Hypothalamus (tissue), 51 donors: ENCODE data around the gene RAD51B.

Experiments used
- DNase-seq, 51 donors: peaks; one replicate each; lab custom pipeline; 2025; lab: John Stamatoyannopoulos, UW

RAD51B gene

GRCh38 chr14:68726093-68726695 lies 906.6 kb downstream of the RAD51B start:
- DNase-seq = no peak

GRCh38 chr14:68727315-68728047 lies 907.9 kb downstream of the RAD51B start:
- no peak for DNase-seq

- DNase-seq = no peak
Measured at GRCh38 chr14:68728342-68729106, 908.9 kb downstream of the RAD51B start.

GRCh38 chr14:68729556-68729955 lies 910.0 kb downstream of the RAD51B start:
- no peak for DNase-seq

GRCh38 chr14:68730348-68730747 lies 910.8 kb downstream of the RAD51B start:
- no peak for DNase-seq

- peak in 34 of 51 donors; percentile 10 to 81 (median 50) for DNase-seq
Measured at GRCh38 chr14:68730811-68731425, 911.3 kb downstream of the RAD51B start.

GRCh38 chr14:68733086-68733914 lies 913.7 kb downstream of the RAD51B start:
- DNase-seq = peak in 27 of 51 donors; percentile 11 to 69 (median 36)

- DNase-seq = no peak
Measured at GRCh38 chr14:68734231-68734732, 914.7 kb downstream of the RAD51B start.

- DNase-seq = no peak
Measured at GRCh38 chr14:68735856-68736255, 916.3 kb downstream of the RAD51B start.

- DNase-seq = no peak
Measured at GRCh38 chr14:68736471-68736871, 916.9 kb downstream of the RAD51B start.

- DNase-seq = no peak
Measured at GRCh38 chr14:68737086-68737485, 917.5 kb downstream of the RAD51B start.

GRCh38 chr14:68738559-68738958 lies 919.0 kb downstream of the RAD51B start:
- no peak for DNase-seq

- no peak for DNase-seq
Measured at GRCh38 chr14:68739701-68740100, 920.1 kb downstream of the RAD51B start.

- no peak for DNase-seq
Measured at GRCh38 chr14:68740788-68741476, 921.4 kb downstream of the RAD51B start.

GRCh38 chr14:68741477-68741791 lies 921.9 kb downstream of the RAD51B start:
- DNase-seq = no peak

- DNase-seq = peak in 6 of 51 donors; percentile 7 to 38 (median 13)
Measured at GRCh38 chr14:68741839-68742470, 922.4 kb downstream of the RAD51B start.

GRCh38 chr14:68744613-68745012 lies 925.0 kb downstream of the RAD51B start:
- no peak for DNase-seq

GRCh38 chr14:68747393-68747792 lies 927.8 kb downstream of the RAD51B start:
- no peak for DNase-seq

GRCh38 chr14:68748260-68748659 lies 928.7 kb downstream of the RAD51B start:
- DNase-seq = no peak
